ENCODE data around the gene TAF11L3.
"Not testable (repeated sequence)": the region's sequence is repeated elsewhere in the genome, so short reads cannot be mapped to it uniquely, and the experiment has no call there.

DNA sequence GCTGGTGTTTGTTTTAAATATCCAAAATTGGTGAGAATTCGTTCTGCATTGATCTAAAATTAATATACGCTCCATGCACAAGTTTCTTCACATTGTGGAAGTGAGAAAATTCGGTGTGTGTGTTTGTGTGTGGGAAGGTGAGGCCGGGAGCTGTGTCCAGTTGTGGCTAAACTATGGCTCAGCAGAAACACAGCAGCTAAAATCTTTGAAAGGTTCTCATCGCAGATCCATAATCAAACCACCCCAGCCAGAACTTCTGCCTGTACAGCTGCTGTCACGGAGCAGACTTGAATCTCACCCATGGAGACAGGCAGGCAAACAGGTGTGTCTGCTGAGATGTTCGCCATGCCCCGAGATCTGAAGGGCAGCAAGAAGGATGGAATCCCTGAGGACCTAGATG is 20.2 kb upstream of the TAF11L3 start, which contains the start of gene TAF11L2:
- TF ChIP-seq, protein P1, sequence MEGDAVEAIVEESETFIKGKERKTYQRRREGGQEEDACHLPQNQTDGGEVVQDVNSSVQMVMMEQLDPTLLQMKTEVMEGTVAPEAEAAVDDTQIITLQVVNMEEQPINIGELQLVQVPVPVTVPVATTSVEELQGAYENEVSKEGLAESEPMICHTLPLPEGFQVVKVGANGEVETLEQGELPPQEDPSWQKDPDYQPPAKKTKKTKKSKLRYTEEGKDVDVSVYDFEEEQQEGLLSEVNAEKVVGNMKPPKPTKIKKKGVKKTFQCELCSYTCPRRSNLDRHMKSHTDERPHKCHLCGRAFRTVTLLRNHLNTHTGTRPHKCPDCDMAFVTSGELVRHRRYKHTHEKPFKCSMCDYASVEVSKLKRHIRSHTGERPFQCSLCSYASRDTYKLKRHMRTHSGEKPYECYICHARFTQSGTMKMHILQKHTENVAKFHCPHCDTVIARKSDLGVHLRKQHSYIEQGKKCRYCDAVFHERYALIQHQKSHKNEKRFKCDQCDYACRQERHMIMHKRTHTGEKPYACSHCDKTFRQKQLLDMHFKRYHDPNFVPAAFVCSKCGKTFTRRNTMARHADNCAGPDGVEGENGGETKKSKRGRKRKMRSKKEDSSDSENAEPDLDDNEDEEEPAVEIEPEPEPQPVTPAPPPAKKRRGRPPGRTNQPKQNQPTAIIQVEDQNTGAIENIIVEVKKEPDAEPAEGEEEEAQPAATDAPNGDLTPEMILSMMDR (IDR thresholded peaks at IDR 0.05): not testable (repeated sequence)
- TF ChIP-seq POLR2A (IDR thresholded peaks at IDR 0.05): not testable (repeated sequence)

Data from esophagus squamous epithelium (tissue), 4 donors.